Measurements from ENCODE around the gene CYB5R2. TPM values are rescaled to one million over a fixed set of nuclear protein-coding genes. Genes with fewer than 3 reads are reported as not detected.

The CYB5R2 gene
- total RNA-seq, 2 experiments from 2014 or later = not detected

DNA sequence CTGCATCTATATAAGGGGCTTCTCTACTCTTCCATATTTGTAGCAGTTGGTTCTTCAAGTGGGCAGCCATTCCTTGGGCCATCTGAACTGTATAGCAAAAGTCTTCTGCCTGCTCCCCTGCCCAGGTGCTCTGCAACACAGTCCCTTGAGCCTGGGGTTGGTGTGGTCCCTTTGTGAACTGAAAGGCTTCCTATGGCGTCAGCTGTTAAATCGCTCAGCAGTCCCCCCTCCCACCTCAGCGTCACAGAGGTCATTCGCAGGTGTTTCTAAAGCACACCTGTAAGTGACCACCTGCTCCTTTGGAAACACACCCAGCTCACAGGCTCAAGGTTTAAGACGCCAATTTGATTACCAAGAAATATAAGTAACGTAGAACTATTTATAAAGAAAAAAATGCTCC, 37.0 kb downstream of the CYB5R2 start:
- H3K4me3 ChIP-seq (ENCODE audit: low read depth, low read length, poor library complexity, severe bottlenecking) = no peak overlapping the region
- H3K9me3 ChIP-seq (ENCODE audit: low read length) = no peaks in the 10 kb centered on the region
- ChIA-PET CTCF (ENCODE audit: unreplicated experiment) (no interaction called here), POLR2A (interaction anchor here (1.0 to 1.1 kb wide), 2 partner anchors 11 to 17 kb away, joined by 3 to 6 read pairs; no protein-coding TSS in a partner anchor)
- H2AFZ ChIP-seq (ENCODE audit: low read length) = no peak overlapping the region
- no TSS peak for BruUV-seq (replicated peaks)
- H3K27ac ChIP-seq (ENCODE audit: low read depth, low read length, poor library complexity, severe bottlenecking) = no peak overlapping the region
- TF ChIP-seq, protein P1, sequence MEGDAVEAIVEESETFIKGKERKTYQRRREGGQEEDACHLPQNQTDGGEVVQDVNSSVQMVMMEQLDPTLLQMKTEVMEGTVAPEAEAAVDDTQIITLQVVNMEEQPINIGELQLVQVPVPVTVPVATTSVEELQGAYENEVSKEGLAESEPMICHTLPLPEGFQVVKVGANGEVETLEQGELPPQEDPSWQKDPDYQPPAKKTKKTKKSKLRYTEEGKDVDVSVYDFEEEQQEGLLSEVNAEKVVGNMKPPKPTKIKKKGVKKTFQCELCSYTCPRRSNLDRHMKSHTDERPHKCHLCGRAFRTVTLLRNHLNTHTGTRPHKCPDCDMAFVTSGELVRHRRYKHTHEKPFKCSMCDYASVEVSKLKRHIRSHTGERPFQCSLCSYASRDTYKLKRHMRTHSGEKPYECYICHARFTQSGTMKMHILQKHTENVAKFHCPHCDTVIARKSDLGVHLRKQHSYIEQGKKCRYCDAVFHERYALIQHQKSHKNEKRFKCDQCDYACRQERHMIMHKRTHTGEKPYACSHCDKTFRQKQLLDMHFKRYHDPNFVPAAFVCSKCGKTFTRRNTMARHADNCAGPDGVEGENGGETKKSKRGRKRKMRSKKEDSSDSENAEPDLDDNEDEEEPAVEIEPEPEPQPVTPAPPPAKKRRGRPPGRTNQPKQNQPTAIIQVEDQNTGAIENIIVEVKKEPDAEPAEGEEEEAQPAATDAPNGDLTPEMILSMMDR (conservative IDR thresholded peaks at IDR 0.05; ENCODE audit: low read length) = no peak
- no peak for TF ChIP-seq EZH2phosphoT487 (IDR thresholded peaks at IDR 0.05; ENCODE audit: borderline replicate concordance, low read depth, low read length)
- no peaks in the 10 kb centered on the region for H4K20me1 ChIP-seq (ENCODE audit: insufficient read depth, low read length)
- H3K9me2 ChIP-seq (ENCODE audit: insufficient read depth, low read length) = no peaks in the 10 kb centered on the region
- DNase-seq (ENCODE audit: low spot score) = no peak
- peaks cover 99% of the 10 kb centered on the region for H3K36me3 ChIP-seq (ENCODE audit: insufficient read depth, low read length)
- H3K79me2 ChIP-seq (ENCODE audit: insufficient read depth, low read depth, low read length) = no peaks in the 10 kb centered on the region
- intact Hi-C loops (cut with micrococcal nuclease; ENCODE audit: unreplicated experiment) = no loop called here
- peaks cover 23% of the 10 kb centered on the region for H3K4me1 ChIP-seq (ENCODE audit: insufficient read depth, low read length, poor library complexity, severe bottlenecking)
- H3K4me2 ChIP-seq (ENCODE audit: low read length) = no peak overlapping the region

DNA sequence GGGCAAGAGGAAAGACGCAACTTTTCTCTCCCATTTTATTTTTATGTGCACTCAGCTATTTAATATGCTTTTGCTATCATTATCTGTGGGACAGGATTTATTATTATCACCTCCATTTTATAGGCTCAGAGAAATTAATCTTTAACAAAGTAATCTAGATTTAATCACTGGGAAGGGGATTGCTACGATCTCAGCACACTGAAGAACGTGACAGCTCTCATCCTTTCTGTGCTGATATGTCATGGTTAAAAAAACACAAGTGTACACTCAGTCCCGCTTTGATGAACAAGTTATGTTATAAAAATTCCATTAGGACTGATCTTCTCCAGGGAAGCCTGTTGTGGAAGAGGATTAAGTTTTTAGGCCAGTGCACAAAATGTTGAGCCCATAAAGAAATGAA, 37.6 kb downstream of the CYB5R2 start:
- TF ChIP-seq, protein P1 (conservative IDR thresholded peaks at IDR 0.05; ENCODE audit: low read length) = no peak
- TF ChIP-seq EZH2phosphoT487 (IDR thresholded peaks at IDR 0.05; ENCODE audit: borderline replicate concordance, low read depth, low read length) = no peak
- H3K9me3 ChIP-seq (ENCODE audit: low read length) = no peaks in the 10 kb centered on the region
- POLR2A ChIA-PET = interaction anchor here (0.5 kb wide), 1 partner anchor 198 kb away, joined by 3 read pairs; no protein-coding TSS in a partner anchor
- CTCF ChIA-PET (ENCODE audit: unreplicated experiment) = no interaction called here
- DNase-seq (ENCODE audit: low spot score) = no peak
- H3K4me1 ChIP-seq (ENCODE audit: insufficient read depth, low read length, poor library complexity, severe bottlenecking) = peaks cover 23% of the 10 kb centered on the region
- H3K79me2 ChIP-seq (ENCODE audit: insufficient read depth, low read depth, low read length) = no peaks in the 10 kb centered on the region
- no peaks in the 10 kb centered on the region for H3K9me2 ChIP-seq (ENCODE audit: insufficient read depth, low read length)
- no peak overlapping the region for H3K4me3 ChIP-seq (ENCODE audit: low read depth, low read length, poor library complexity, severe bottlenecking)
- H3K4me2 ChIP-seq (ENCODE audit: low read length) = no peak overlapping the region
- no peaks in the 10 kb centered on the region for H4K20me1 ChIP-seq (ENCODE audit: insufficient read depth, low read length)
- no peak overlapping the region for H2AFZ ChIP-seq (ENCODE audit: low read length)
- intact Hi-C loops (cut with micrococcal nuclease; ENCODE audit: unreplicated experiment) = no loop called here
- H3K36me3 ChIP-seq (ENCODE audit: insufficient read depth, low read length) = peaks cover 99% of the 10 kb centered on the region
- H3K27ac ChIP-seq (ENCODE audit: low read depth, low read length, poor library complexity, severe bottlenecking) = no peak overlapping the region
- BruUV-seq (replicated peaks) = no TSS peak

DNA sequence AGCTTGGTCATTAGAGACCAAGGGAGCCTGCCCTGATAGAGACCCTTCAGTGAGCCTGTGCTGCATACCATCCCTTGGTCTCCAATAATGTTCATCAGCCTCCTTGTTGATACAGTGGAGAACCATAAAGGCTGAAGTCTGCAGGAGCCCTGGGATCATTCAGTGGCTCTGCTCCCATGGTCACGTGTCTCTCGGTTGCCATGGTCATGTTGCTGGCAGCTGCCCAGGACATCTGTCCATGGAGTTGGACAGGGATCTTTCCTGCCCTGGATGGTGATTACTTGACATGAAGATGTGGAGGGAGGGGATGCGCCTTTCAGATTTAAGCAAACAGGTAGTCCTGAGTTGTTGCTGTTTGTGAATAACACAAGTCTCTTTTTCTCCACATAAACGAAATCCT, 38.2 kb downstream of the CYB5R2 start:
- Histone ChIP-seq H3K27ac (ENCODE audit: low read depth, low read length, poor library complexity, severe bottlenecking) (no peak overlapping the region), H3K4me1 (ENCODE audit: insufficient read depth, low read length, poor library complexity, severe bottlenecking) (peaks cover 23% of the 10 kb centered on the region), H4K20me1 (ENCODE audit: insufficient read depth, low read length) (no peaks in the 10 kb centered on the region), H2AFZ (ENCODE audit: low read length) (no peak overlapping the region), H3K9me3 (ENCODE audit: low read length) (no peaks in the 10 kb centered on the region), H3K79me2 (ENCODE audit: insufficient read depth, low read depth, low read length) (no peaks in the 10 kb centered on the region), H3K4me3 (ENCODE audit: low read depth, low read length, poor library complexity, severe bottlenecking) (no peak overlapping the region), H3K9me2 (ENCODE audit: insufficient read depth, low read length) (no peaks in the 10 kb centered on the region), H3K36me3 (ENCODE audit: insufficient read depth, low read length) (peaks cover 99% of the 10 kb centered on the region), H3K4me2 (ENCODE audit: low read length) (no peak overlapping the region)
- ChIA-PET CTCF (ENCODE audit: unreplicated experiment) (no interaction called here), POLR2A (interaction anchor here (0.5 kb wide), 1 partner anchor 198 kb away, joined by 3 read pairs; no protein-coding TSS in a partner anchor)
- no peak for DNase-seq (ENCODE audit: low spot score)
- intact Hi-C loops (cut with micrococcal nuclease; ENCODE audit: unreplicated experiment) = no loop called here
- BruUV-seq (replicated peaks) = no TSS peak
- no peak for TF ChIP-seq EZH2phosphoT487 (IDR thresholded peaks at IDR 0.05; ENCODE audit: borderline replicate concordance, low read depth, low read length)
- TF ChIP-seq, protein P1 (conservative IDR thresholded peaks at IDR 0.05; ENCODE audit: low read length) = no peak

Measured in OCI-LY7 (cell line).